Adrenal gland (tissue), 5 donors: Measurements from ENCODE around the gene HPN.

Experiments used
- CTCF ChIP-seq, 6 experiments: fragments of 450-650 bp in 4 of 6; fragments of 200-600 bp in 2 of 6; sonication (generic) in 1 of 6; IDR thresholded peaks; 1 replicate in 5 of 6; 2 replicates in 1 of 6; pipeline versions ENCODE4 v1.5.1 to v1.8.0; 2016 to 2021; ENCODE audit warnings: antibody characterized with exemption in 6 of 6, mild to moderate bottlenecking in 2 of 6, moderate library complexity in 1 of 6
- POLR2A ChIP-seq, 2 donors: fragments of 450-650 bp; IDR thresholded peaks; one replicate each; pipeline ENCODE4 v1.6.1; 2017; ENCODE audit warnings: antibody characterized with exemption in 2 of 2, mild to moderate bottlenecking in 2 of 2, moderate library complexity in 1 of 2
- donor health status: DM: no; HTN: no; CAD: no.

GRCh38 chr19:35013820-35014754 lies 27.4 kb upstream of the HPN start:
- TF ChIP-seq CTCF (IDR thresholded peaks at IDR 0.05) (no peak), POLR2A (IDR thresholded peaks at IDR 0.05) (no peak)
